Mesenteric fat pad (tissue), 1 donor: Measurements from ENCODE around the gene DYNLT4. TPM values are rescaled to one million over a fixed set of nuclear protein-coding genes. Genes with fewer than 3 reads are reported as not detected.
"Not testable (repeated sequence)": the region's sequence is repeated elsewhere in the genome, so short reads cannot be mapped to it uniquely, and the experiment has no call there.

ENCODE experiments used
- DNase-seq: peaks from one replicate; pipeline ENCODE4 v3.0.0-alpha.2; 2020; ENCODE audit warnings: low spot score
- long read RNA-seq: library from polyadenylated mRNA; unstranded; transcript quantifications from one replicate; pipeline ENCODE4 v2.0.0, GENCODE V29; 2020
- total RNA-seq: library from RNA; stranded (reverse); fragmentation: NEBNext Ultra II Directional; extraction: Animal tissue kit (Norgen Biotek cat#: 25700); gene quantifications from one replicate; pipeline ENCODE4 v1.2.1, GENCODE V29; 2021
- donor health status: DM: yes; HTN: yes; CAD: no.

Gene DYNLT4
- not detected for total RNA-seq
- long read RNA-seq, partial matches to known transcripts: 0 of 12 reads
- long read RNA-seq, other reads (novel, unspliced or antisense): 8 of 12 reads

GRCh38 chr1:44806704-44807363, at the start of gene DYNLT4:
TSS of gene DYNLT4 (minus strand) at chr1:44807351. CDS start at chr1:44806668, 683 bp downstream.
- no peak for DNase-seq

GRCh38 chr1:44855742-44856141, 48.6 kb upstream of the DYNLT4 start:
- DNase-seq: peak; percentile 12

- DNase-seq: no peak
Observed at GRCh38 chr1:44854970-44855369, 47.8 kb upstream of the DYNLT4 start.

GRCh38 chr1:44853201-44853600, 46.0 kb upstream of the DYNLT4 start:
- peak; percentile 76 for DNase-seq

GRCh38 chr1:44851308-44851707, 44.2 kb upstream of the DYNLT4 start:
- DNase-seq: no peak

- DNase-seq: peak; percentile 30
Observed at GRCh38 chr1:44849575-44850132, 42.5 kb upstream of the DYNLT4 start.

GRCh38 chr1:44848456-44849181, 41.5 kb upstream of the DYNLT4 start:
- DNase-seq: peak; percentile 73

- DNase-seq: no peak
Observed at GRCh38 chr1:44847845-44848244, 40.7 kb upstream of the DYNLT4 start.

GRCh38 chr1:44846985-44847384, 39.8 kb upstream of the DYNLT4 start:
- no peak for DNase-seq

- no peak for DNase-seq
Observed at GRCh38 chr1:44842862-44843655, 35.9 kb upstream of the DYNLT4 start, which contains the start of gene PTCH2. TSS of gene PTCH2 (minus strand) at chr1:44843253. CDS start at chr1:44842932, 321 bp downstream.

- DNase-seq: no peak
Observed at GRCh38 chr1:44842486-44842861, 35.3 kb upstream of the DYNLT4 start.

- DNase-seq: no peak
Observed at GRCh38 chr1:44839576-44839975, 32.4 kb upstream of the DYNLT4 start.

- not testable (repeated sequence) for DNase-seq
Observed at GRCh38 chr1:44838294-44838693, 31.1 kb upstream of the DYNLT4 start.

GRCh38 chr1:44835738-44836675, 28.9 kb upstream of the DYNLT4 start:
- no peak for DNase-seq

GRCh38 chr1:44834328-44834727, 27.2 kb upstream of the DYNLT4 start:
- DNase-seq: no peak

- DNase-seq: no peak
Observed at GRCh38 chr1:44832056-44832705, 25.0 kb upstream of the DYNLT4 start.

GRCh38 chr1:44831516-44831915, 24.4 kb upstream of the DYNLT4 start:
- no peak for DNase-seq

- no peak for DNase-seq
Observed at GRCh38 chr1:44830900-44831304, 23.8 kb upstream of the DYNLT4 start.

GRCh38 chr1:44829506-44830384, 22.6 kb upstream of the DYNLT4 start:
- DNase-seq: no peak
